Measurements from ENCODE around the gene RHOD.

DNA sequence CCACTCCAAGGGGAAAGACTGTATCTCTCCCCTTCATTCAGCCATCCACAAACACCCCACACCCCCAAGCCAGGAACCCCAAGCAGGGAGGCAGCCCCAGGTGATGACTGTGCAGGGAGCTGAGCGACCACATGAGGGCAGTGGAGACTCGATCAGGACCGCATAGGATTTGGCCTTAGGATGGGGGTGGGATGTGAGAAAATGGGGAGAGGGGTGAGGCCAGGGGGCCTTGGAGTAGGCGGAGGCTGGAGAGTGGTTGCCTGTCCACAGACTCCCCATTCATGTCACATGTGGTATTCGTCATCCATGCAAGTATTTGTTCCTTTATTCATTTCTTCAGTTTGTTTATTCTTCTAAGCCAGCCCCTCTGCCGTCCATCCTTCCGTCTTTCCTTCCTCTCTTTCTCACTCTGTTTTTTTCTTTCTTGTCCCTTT, 2.7 kb upstream of the RHOD start:
- TF ChIP-seq, protein P1, sequence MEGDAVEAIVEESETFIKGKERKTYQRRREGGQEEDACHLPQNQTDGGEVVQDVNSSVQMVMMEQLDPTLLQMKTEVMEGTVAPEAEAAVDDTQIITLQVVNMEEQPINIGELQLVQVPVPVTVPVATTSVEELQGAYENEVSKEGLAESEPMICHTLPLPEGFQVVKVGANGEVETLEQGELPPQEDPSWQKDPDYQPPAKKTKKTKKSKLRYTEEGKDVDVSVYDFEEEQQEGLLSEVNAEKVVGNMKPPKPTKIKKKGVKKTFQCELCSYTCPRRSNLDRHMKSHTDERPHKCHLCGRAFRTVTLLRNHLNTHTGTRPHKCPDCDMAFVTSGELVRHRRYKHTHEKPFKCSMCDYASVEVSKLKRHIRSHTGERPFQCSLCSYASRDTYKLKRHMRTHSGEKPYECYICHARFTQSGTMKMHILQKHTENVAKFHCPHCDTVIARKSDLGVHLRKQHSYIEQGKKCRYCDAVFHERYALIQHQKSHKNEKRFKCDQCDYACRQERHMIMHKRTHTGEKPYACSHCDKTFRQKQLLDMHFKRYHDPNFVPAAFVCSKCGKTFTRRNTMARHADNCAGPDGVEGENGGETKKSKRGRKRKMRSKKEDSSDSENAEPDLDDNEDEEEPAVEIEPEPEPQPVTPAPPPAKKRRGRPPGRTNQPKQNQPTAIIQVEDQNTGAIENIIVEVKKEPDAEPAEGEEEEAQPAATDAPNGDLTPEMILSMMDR (IDR thresholded peaks at IDR 0.05; ENCODE audit: low read length): peak; percentile 86
- no peak for TF ChIP-seq EZH2phosphoT487 (IDR thresholded peaks at IDR 0.05; ENCODE audit: low read length)
